ENCODE results near the gene AMDHD2.
"Not testable (repeated sequence)": the region's sequence is repeated elsewhere in the genome, so short reads cannot be mapped to it uniquely, and the experiment has no call there.

Gene AMDHD2

DNA sequence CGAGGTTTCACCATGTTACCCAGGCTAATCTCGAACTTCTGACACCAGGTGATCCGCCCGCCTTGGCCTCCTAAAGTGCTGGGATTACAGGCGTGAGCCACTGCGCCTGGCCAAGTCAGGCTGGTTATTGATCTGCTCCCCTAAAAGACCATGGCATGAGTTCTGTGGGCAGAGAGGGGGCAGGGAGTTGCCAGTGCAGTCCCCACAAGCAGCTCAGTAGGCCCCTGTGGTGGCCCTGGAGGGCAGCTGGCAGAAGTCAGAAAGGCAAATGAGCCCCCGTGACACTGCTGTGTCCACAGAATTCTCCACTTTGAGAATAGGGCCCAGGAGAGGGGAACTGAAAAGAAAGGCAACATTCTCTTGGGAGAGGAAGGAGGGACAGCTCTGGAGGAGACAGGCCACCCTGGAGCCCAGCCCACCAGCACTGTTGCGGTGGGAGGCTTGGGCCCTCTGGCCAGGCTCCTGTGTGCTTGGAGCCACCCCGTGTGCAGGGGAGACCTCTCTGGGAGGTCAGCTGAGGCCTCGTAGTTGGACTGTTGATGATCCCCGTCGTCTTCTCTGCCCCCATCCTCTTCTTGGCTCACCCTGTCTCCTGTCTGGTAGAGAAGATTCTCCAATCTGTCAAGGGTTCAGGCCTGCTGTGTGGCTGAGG lies 2.1 kb upstream of the AMDHD2 start:
- DNase-seq (ENCODE audit: low spot score), result no peak

DNA sequence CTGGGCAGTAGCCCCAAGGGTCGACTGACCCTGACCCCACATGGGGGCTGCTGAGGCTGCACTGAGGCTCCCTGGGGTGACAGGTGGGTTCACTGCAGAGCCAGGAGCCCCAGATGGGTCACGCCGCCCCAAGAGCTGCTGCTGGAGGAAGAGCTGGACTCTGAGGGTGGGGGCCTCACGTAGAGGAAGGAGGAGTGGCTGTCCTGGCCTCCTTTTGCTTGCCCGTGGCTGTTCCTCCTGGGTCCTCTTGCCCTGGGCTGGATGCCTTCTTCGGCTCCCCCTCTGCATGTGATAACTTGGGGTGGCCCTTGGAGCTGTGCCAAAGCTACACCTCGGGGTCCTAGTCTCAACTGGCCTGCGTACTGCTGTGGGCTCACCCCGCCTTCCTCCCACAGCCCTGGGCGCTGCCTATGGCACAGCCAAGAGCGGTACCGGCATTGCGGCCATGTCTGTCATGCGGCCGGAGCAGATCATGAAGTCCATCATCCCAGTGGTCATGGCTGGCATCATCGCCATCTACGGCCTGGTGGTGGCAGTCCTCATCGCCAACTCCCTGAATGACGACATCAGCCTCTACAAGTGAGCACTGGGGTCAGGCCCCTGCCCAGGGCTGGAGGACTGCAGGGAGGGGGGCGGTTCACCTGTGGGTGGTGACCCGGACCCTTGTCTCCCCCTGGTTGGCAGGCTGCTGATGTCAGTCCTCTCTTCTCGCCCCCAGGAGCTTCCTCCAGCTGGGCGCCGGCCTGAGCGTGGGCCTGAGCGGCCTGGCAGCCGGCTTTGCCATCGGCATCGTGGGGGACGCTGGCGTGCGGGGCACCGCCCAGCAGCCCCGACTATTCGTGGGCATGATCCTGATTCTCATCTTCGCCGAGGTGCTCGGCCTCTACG lies 1.1 kb upstream of the AMDHD2 start:
- no peak for DNase-seq (ENCODE audit: low spot score)

DNA sequence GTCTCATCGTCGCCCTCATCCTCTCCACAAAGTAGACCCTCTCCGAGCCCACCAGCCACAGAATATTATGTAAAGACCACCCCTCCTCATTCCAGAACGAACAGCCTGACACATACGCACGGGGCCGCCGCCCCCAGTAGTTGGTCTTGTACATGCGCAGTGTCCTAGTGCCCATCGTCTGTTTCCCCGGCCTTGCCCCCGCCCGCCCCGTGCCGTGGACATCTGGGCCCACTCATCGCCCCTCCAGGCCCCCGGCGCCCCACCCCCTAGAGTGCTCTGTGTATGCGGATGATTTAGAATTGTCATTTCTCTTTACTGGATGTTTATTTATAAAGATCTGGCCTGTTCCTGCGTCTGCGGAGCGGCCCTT lies 475 bp upstream of the AMDHD2 start:
- no peak for DNase-seq (ENCODE audit: low spot score)

DNA sequence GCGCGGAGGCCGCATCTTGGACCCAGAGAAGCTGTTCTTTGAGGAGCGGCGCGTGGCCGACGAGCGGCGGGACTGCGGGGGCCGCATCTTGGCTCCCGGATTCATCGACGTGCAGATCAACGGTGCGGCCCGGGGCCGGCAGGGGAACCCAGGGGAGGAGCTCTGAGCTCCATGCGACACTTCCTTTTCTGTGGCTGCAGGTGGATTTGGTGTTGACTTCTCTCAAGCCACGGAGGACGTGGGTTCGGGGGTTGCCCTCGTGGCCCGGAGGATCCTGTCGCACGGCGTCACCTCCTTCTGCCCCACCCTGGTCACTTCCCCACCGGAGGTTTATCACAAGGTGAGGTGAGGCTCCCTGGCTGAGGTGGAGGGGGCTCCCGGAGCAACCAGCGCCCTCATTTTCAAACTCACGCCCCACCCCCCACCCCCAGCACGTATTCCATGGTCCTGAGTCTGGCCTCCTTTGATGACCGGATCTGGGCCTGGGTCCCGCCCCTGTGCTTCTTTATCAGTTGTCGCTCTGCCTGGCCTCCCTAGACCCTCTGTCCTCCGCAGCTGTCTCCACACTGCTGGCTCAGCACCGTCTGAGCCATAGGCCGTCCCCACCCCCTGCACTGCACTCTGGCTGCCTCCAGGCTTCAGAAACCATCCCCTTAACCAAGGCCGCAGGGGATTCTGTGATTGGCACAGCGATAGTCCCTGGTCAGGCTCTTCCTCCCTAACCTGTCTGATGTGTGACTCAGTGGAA lies 787 bp downstream of the AMDHD2 start:
- DNase-seq (ENCODE audit: low spot score), result no peak

DNA sequence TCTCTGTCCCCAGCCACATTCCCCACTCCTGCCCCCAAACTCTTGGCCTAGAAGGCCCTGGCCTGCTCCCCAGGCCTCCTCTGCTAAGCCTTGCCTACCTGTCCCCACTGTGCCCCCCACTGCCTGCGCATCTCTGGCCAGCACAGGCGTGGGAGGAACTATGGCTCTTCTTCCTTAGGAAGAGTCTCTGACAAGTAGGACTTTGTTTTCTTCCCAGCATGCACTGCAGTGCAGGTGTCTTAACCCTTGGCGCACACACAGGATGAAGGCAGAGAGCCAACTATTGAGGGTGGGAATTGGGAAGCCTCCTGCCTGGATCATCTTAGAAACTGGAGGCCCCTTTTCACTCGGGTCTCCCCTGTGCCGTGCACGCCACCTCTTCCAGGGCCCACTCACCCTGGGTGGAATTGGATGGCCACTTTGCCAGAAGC lies 3.6 kb downstream of the AMDHD2 start:
- no peak for DNase-seq (ENCODE audit: low spot score)

DNA sequence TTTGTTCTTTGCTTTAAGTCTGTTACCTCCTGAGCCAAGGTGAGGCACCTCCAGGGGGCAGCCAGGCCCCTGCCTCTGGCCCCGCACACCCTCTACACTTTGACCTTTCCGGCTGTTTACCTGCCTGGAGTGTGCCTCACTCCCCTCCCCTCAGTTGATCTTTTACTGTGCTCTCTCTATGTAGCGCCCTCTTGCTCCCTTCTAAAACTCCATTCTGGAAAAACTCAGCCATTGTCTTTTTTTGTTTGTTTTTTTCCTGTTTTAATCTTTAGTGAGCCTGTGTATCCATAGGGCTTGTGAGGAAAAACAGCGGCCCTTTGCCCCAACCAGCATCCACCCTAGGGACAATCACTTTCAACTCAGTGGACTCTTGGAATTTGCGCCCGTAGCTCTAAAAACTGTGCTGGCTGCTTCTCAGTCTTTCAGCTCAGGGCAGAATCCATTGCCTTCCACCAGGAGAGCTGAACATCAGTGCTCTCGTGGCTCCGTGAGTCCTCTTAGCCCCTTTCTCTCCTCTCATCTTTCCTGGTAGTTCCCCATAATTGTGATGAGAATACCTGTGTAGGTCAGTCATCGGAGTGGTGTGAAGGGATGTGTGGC lies 4.3 kb downstream of the AMDHD2 start:
- no peak for DNase-seq (ENCODE audit: low spot score)

DNA sequence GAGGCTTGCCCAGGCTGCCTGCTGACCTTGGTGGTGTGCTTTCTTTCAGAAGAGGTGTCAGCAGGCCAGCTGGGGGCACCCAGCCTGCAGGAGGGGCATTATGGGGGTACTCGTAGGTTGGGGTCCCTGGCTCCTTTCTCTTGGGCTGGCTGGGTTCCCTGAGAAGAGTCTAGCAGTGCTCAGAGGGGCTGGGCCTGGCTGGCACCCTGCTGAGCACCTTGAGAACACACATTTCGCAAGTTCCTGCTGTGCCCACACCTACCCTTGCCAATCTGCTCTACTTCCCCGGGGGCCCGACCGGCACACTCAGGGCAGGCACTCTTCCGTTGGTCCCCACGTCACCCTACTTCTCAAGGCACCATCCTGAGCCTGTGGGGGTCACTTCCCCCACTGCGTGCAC lies 6.0 kb downstream of the AMDHD2 start:
- DNase-seq (ENCODE audit: low spot score), result no peak

DNA sequence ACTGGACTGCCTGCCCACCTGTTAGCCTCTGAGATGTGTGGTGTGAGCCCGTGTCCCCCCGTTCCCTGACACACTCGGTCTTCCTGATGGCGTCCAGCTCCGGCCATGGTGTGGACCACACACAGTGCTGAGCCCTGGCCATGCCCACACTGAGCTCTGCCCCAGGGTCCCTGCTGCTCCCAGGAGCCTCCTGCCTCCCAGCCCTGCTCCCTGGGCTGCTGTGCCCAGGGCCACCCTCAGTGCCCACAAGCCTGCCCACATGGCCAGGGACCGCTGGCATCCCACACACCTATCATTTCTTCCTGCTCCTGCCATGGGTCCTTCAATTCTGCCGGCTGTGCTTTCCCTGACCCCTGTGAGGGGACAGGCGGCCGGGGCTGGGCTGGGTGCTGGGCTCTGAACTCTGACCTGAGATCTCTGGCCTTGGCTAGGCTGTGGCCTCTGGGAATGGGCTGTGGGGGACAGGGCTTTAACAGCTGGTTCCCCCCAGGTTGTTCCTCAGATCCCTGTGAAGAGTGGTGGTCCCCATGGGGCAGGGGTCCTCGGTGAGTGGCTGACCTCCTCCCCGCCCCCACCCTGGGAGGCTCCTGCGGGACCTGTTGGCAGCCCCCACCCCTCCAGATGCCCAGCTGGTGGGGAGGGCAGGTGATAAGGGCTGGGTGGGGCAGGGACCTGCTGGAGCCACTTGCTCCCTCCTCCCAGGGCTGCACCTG lies 7.1 kb downstream of the AMDHD2 start:
- no peak for DNase-seq (ENCODE audit: low spot score)

DNA sequence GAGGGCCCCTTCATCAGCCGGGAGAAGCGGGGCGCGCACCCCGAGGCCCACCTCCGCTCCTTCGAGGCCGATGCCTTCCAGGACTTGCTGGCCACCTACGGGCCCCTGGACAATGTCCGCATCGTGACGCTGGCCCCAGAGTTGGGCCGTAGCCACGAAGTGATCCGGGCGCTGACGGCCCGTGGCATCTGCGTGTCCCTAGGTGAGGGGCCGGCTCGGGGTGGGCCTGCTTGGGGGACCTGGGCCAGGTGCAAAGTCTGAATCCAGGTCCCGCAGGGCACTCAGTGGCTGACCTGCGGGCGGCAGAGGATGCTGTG lies 7.6 kb downstream of the AMDHD2 start:
- DNase-seq (ENCODE audit: low spot score), result no peak

DNA sequence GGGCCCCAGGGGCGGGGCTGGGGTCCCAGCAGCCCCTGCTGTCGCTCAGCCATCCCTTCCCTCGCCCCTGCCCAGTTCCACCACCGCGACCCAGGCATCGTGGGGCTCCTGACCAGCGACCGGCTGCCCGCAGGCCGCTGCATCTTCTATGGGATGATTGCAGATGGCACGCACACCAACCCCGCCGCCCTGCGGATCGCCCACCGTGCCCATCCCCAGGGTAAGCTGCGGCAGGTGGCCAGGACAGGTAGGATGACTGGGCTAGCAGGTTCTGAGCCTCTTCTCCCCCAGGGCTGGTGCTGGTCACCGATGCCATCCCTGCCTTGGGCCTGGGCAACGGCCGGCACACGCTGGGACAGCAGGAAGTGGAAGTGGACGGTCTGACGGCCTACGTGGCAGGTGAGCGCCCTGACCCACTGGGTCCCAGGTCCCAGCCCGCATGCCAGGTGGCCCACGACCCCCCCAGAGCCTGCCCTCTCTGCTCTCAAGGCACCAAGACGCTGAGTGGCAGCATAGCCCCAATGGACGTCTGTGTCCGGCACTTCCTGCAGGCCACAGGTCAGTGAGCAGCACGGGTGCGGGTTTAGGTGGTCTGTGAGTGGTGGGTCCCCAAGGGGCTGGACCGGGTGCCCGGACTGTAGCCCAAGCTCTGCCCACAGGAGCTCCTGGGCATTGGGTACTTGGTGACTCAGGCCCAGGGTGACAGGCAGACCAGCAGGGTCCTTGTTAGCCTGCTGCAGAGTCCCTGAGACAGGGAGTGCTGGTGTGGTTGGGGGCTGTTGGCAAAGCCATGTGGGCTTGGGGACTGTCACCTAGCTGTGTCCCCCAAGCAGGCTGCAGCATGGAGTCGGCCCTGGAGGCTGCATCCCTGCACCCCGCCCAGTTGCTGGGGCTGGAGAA lies 8.2 kb downstream of the AMDHD2 start:
- DNase-seq (ENCODE audit: low spot score), result no peak

DNA sequence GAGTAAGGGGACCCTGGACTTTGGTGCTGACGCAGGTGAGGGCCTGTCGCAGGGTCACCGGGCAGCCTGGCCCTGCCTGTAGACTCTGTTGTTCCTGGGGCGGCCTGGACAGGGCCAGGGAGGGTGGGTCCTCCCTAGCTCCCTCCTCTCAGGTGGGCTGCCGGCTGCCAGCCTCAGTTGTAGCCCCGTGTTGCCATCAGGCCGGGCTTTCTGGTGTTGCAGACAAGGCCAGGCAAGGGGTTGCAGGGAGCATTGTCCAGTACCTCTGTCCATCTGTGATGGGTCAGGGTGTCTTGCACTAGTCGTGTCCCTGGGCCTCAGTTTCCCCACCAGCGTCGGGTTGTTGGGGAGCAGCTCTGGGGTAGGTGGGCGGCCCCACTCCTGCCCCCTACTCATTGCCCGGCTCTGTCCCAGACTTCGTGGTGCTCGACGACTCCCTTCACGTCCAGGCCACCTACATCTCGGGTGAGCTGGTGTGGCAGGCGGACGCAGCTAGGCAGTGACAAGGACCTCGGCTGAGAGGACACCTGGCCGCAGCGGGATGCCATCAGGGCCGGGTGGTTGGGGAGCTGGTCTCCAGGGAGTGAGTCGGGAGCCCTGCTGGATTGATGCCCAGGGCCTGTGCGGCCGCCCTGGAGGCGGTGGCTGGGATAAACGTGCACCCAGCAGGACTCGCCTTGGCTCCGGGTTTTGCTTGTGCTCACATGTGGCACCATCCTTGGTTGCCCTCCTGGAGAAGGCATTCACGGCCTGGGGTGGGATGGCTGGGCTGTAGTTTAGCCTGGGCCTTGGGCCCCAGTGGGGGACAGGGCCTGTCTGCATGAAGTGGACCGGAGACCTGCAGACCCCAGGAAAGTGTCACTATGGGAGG lies 9.1 kb downstream of the AMDHD2 start:
- DNase-seq (ENCODE audit: low spot score), result no peak

DNA sequence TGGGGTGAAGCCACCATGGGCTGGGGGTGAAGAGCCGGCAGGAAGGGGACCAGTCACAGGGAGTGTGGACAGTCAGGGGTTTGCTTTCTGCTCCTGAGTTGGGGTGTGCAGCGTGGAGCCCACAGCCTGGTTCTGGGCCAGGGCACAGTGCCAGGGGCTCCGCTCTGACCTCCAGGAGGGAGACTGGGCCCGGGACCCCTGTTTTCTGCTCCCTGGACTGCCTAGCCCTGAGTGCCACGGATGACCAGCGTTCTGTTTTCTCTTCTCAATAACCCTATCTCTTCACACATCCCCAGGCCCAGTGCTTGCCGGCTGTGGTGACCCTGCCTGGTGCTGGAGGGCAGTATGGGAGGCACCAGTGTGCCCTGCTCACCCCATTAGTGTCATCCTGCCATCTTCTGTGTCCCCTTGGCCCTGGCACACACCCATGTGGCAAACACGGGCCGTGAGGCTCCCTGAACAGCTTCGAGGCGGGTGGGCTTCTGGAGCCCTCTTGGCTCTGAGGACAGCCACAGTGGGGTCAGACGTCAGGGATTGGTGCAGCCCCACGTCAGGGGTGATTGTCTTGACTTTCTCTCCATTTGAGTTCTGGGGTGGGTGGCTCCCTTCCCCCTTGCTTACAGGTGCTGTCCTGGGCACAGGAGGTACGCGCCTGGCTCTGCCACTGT lies 9.9 kb downstream of the AMDHD2 start:
- DNase-seq (ENCODE audit: low spot score), result no peak

DNA sequence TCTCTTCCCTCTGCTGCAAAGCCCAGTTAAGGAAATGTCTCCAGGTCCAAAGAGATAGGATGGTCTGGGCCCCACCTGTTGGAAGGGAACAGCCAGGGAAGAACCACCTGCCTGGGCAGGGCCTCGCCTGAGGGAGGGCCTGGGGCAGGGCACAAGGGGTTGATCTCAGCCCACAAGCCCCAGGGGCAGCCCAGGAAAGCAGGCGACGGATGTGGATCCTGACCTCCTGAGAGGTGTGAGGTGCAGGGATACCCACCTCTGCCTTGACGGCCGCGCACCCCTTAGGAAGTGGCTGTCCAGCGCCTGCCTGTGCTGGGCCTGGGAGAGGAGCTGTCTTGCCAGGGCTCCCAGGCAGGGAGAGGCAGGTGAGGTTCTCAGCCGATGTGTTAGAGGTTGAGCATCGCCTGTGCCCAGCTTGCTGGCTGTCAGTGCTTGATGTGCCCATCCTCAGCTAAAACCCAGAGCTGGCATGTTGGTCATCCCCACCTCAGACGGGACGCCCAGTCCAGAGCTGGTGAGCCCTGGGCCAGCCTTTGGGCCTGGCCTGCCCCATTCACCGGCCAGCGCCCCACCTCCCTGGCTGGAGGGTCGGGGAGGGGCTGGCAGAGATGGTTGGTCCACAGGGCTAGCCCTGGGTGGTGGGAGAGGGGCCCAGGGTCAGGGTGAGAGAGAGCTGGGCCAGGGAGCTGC lies 10.6 kb downstream of the AMDHD2 start:
- DNase-seq (ENCODE audit: low spot score), result no peak

DNA sequence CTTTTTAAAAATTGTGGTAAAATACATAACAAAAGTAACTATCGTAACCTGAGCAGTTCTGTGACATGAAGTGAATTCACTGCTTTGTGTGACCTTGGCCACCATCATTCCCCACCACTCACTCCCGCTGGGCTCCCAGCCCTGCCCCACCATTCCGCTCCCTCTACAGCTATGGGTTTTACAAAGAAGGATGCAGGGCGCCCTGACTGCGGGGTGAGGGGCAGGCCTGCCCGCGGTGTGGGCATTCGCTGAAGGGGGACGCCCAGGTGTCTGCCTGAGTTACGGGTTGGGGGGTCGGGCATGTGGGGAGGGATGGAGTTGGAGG lies 11.2 kb downstream of the AMDHD2 start, which contains the start of gene CEMP1:
TSS of gene CEMP1 (minus strand) at position 38 of the 325 bp plus-strand sequence. CDS start 335 bp downstream, outside the sequence.
- DNase-seq (ENCODE audit: low spot score), result no peak

DNA sequence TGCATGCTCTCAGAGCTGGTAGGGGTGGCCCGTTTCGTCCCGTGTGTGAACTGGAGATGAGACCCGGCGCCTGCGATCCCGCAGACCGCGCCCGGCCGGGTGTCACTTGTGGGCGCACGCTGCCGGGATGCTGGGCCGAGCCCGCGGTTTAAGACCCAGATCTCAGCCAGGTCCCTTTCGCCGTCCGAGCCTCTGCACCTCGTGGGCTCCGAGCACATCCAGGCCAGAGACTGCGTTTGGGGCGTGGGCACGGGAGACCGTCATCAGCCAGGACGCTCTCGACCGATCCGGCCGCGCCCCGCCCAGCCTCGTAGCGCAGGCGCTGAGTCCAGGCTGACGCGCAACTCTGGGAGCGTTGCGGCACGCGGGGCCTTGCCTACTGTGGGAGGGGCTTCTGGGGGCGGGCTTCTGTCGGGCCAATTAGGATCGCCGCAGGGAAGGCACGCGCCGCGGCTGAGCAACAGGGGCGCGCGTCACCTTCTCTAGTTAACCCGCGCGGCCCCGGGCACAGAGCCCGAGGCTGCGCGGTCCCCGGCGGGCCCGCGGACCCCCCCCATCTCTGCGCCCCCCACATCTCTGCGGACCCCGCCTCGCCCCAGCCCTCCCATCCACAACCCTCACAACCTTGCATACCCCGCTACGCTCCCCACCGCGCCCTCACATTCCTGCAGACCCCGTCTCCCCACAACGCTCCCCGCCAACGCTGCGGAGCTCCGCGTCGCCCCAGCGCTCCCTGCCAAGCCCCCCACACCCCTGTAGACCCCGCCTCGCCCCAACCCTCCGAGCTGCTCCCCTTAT lies 11.7 kb downstream of the AMDHD2 start:
- peak; percentile 98 for DNase-seq (ENCODE audit: low spot score)

DNA sequence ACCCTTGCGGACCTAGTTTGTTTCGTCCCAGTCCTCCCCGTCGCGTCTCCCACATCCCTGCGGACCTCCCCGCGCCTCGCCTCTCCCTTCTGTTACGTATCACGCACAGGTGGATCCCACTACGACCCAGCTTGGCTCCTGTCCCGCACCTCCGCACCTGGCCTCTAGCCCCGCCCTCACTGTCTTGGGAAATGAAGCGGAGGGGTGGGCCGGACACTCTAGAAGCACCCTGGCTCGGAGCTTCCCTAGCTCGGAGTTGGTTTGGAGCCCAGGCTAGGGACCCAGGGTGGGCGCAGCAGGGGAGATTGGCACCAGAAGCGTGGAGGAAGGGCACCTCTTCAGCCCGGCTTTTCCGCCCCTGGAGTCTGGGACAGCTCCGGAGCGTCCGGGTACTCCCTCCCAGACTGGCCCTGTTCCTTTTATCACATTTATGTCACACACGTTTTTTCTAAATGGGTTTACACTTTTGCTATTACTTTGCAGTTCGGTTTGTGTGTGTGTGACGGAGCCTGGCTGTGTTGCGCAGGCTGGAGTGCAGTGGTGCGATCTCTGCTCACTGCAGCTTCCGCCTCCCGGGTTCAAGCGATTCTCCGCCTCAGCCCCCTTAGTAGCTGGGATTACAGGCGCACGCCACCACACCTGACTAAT lies 12.4 kb downstream of the AMDHD2 start:
- peak; percentile 64 for DNase-seq (ENCODE audit: low spot score)

DNA sequence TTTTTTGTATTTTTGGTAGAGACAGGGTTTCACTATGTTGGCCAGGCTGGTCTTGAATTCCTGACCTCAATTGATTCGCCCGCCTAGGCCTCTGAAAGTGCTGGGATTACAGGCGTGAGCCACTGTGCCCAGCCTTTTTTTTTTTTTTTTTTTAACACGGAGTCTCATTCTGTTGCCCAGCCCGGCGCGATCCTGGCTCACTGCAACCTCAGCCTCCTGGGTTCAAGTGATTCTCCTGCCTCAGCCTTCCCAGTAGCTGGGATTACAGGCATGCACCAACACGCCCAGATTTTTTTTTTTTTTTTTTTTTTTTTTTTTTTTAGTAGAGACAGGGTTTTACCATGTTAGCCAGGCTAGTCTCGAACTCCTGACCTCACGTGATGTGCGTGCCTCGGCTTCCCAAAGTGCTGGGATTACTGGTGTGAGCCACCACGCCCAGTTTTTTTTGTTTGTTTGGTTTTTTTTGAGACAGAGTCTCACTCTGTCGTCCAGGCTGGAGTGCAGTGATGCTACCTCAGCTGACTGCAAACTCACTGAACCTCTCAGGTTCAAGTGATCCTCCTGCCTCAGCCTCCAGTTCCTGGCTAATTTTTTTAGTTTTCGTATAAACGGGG lies 13.1 kb downstream of the AMDHD2 start:
- not testable (repeated sequence) for DNase-seq (ENCODE audit: low spot score)
